Retinal pigment epithelial cell (primary cell): ENCODE data around the gene MIS18A.
"Not testable (repeated sequence)": the region's sequence is repeated elsewhere in the genome, so short reads cannot be mapped to it uniquely, and the experiment has no call there.

Source experiments
- DNase-seq: peaks from one replicate; pipeline ENCODE4 v3.0.0-alpha.2; 2010; ENCODE audit warnings: low read depth
- H3K4me3 ChIP-seq: 2 replicates; pipeline ENCODE4 v1.5.1; 2011; ENCODE audit warnings: mild to moderate bottlenecking, low read length, control low read depth, moderate library complexity
- CTCF ChIP-seq: conservative IDR thresholded peaks from 2 replicates; pipeline ENCODE4 v1.5.1; 2011; ENCODE audit warnings: low read depth, low read length, control low read depth, inconsistent platforms

Gene MIS18A

GRCh38 chr21:32312976-32313375 lies 34.1 kb upstream of the MIS18A start:
- no peak for TF ChIP-seq CTCF

GRCh38 chr21:32312326-32312725 lies 33.5 kb upstream of the MIS18A start:
- H3K4me3 ChIP-seq = no peak overlapping the region
- no peak for DNase-seq
- TF ChIP-seq CTCF = no peak

More at GRCh38 chr21:32312976-32313375, 34.1 kb upstream of the MIS18A start:
- no peak for DNase-seq
- H3K4me3 ChIP-seq = no peak overlapping the region

- TF ChIP-seq CTCF = no peak
- no peak for DNase-seq
- no peak overlapping the region for H3K4me3 ChIP-seq
These were observed 32.8 kb upstream of the MIS18A start for GRCh38 chr21:32311621-32312020.

GRCh38 chr21:32310976-32311375 lies 32.1 kb upstream of the MIS18A start:
- not testable (repeated sequence) for H3K4me3 ChIP-seq, DNase-seq

- no peak for TF ChIP-seq CTCF
- no peak overlapping the region for H3K4me3 ChIP-seq
- DNase-seq = no peak
These were observed 31.1 kb upstream of the MIS18A start for GRCh38 chr21:32309906-32310460.

- H3K4me3 ChIP-seq = no peak overlapping the region
- no peak for TF ChIP-seq CTCF
- no peak for DNase-seq
These were observed 29.8 kb upstream of the MIS18A start for GRCh38 chr21:32308696-32309095.

GRCh38 chr21:32307706-32308105 lies 28.9 kb upstream of the MIS18A start:
- no peak for TF ChIP-seq CTCF
- no peak for DNase-seq
- H3K4me3 ChIP-seq = no peak overlapping the region
